IMR-90 (cell line): Measurements from ENCODE around the gene DOCK10.

Experiments
- CTCF ChIP-seq: conservative IDR thresholded peaks from 2 replicates; pipeline ENCODE4 v1.5.1; 2012; ENCODE audit warnings: mild to moderate bottlenecking, low read depth, low read length, improper control_type of control experiment
- MAZ ChIP-seq: IDR thresholded peaks from 2 replicates; pipeline ENCODE4 v1.6.1; 2012; ENCODE audit warnings: low read depth, mild to moderate bottlenecking, low read length, improper control_type of control experiment, moderate library complexity, borderline replicate concordance
- POLR2A ChIP-seq: IDR thresholded peaks from 2 replicates; pipeline ENCODE4 v1.6.1; 2012; ENCODE audit warnings: mild to moderate bottlenecking, low read depth, low read length
- USF2 ChIP-seq: fragments of 150-350 bp; IDR thresholded peaks from 2 replicates; pipeline ENCODE4 v1.6.1; 2017; ENCODE audit warnings: mild to moderate bottlenecking, antibody characterized with exemption, low read length, low read depth

DNA sequence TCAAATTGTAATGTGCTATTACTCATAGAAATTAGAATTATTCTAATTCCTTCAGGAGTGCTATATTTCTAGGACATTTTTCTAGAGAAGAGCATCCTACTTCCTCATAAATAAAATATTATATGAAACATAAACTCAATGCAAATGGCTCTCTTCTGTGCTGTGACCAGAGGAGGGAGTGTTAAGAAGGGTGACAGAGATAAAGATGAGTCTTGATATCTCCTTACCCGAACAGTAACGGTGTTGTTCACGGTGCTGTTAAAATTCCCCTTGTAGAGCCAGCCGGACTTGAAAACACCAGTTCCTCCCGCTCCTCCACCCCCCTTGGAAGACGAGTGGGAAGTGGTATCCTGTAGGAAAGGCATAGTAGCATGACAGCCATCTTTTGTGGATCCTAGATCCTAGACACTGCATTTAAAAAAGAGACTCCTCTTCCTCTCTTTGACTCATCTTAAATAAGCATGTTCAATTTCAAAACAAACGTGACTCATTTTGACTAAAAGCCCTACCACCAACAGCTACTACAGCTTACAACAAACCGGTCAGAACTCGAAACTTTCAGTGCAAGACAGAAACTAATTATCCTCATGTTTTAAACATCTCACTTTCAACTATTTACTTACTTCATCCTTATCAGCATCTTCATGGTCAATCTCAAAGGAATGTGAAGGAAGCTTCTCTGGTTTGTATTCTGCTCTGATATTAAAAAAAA, 156.3 kb downstream of the DOCK10 start:
- no peak for TF ChIP-seq POLR2A
- no peak for TF ChIP-seq CTCF
- TF ChIP-seq MAZ: no peak
- TF ChIP-seq USF2: no peak
